HepG2 (cell line): Measurements from ENCODE around the gene DNAI2. TPM values are rescaled to one million over a fixed set of nuclear protein-coding genes. Genes with fewer than 3 reads are reported as not detected.

Experiments used
- ATAC-seq: fragments of 200-7000 bp; cut with Tn5 transposase; 3 replicates; pipeline ENCODE4 v1.9.1; 2020; ENCODE audit warnings: mild to moderate bottlenecking, moderate library complexity
- BruUV-seq: library from RNA; stranded (reverse); fragments of 400-500 nt; replicated peaks from 2 replicates; lab custom pipeline; 2021; lab: Mats Ljungman, UMichigan
- CTCF ChIA-PET: fragments of 300-600 bp; formaldehyde crosslinking; extraction: SDS; loops from one replicate; lab custom pipeline; 2021; ENCODE audit warnings: low total read pairs, inconsistent platforms, low intra/inter-chr PET ratio; lab: Yijun Ruan, JAX
- POLR2A ChIA-PET: fragments of 350-600 bp; sonication (Branson Sonifier 250); formaldehyde crosslinking; loops from one replicate; lab custom pipeline; 2020; ENCODE audit warnings: antibody characterized with exemption, inconsistent platforms; lab: Yijun Ruan, JAX
- DNase-seq: peaks from one replicate; pipeline ENCODE4 v3.0.0-alpha.2; 2015; ENCODE audit warnings: low spot score
- FAIRE-seq: peaks from 3 replicates; lab custom pipeline; 2011; peaks lifted over from hg19 to GRCh38; lab: Jason Lieb, UNC
- H2AFZ ChIP-seq: one replicate; pipeline ENCODE4 v1.6.1; 2011; ENCODE audit warnings: low read length, inconsistent platforms
- H3K27ac ChIP-seq: fragments of 300-600 bp; 3 replicates; pipeline ENCODE4 v1.8.0; 2011; ENCODE audit warnings: mixed run types, mild to moderate bottlenecking, mixed read lengths, low read length, inconsistent platforms; ENCODE audit not compliant: insufficient read depth; ENCODE audit errors: extremely low read length
- H3K27me3 ChIP-seq, 2 experiments: fragments of 200-600 bp in 1 of 2; 2 replicates in 1 of 2; 3 replicates in 1 of 2; pipeline versions ENCODE4 v1.6.0 to v1.8.0; 2011; ENCODE audit warnings: low read length in 2 of 2, mild to moderate bottlenecking in 2 of 2, moderate library complexity in 2 of 2, inconsistent platforms in 1 of 2; ENCODE audit not compliant: insufficient read depth in 2 of 2, control insufficient read depth in 1 of 2
- H3K36me3 ChIP-seq, 2 experiments: fragments of 200-600 bp in 1 of 2; replicated peaks in 1 of 2; 2 replicates in 1 of 2; 3 replicates in 1 of 2; pipeline versions ENCODE4 v1.5.1 to v1.8.0; 2011; ENCODE audit warnings: low read length in 2 of 2, inconsistent platforms in 1 of 2; ENCODE audit not compliant: insufficient read depth in 2 of 2, control insufficient read depth in 1 of 2
- H3K4me1 ChIP-seq: 2 replicates; pipeline ENCODE4 v1.5.1; 2012; ENCODE audit warnings: low read length, inconsistent platforms; ENCODE audit not compliant: insufficient read depth
- H3K4me2 ChIP-seq: 2 replicates; pipeline ENCODE4 v1.6.0; 2011; ENCODE audit warnings: low read depth, low read length, inconsistent platforms
- H3K4me3 ChIP-seq, 3 experiments: fragments of 200-600 bp in 1 of 3; sonication (generic), shearing (Covaris generic) in 1 of 3; replicated peaks in 1 of 3; 2 replicates each; pipeline ENCODE4 v1.5.1; 2011 to 2016; ENCODE audit warnings: low read length in 3 of 3, inconsistent platforms in 2 of 3, low read depth in 2 of 3, mild to moderate bottlenecking in 2 of 3, control low read depth in 1 of 3, mixed read lengths in 1 of 3; ENCODE audit not compliant: insufficient read depth in 1 of 3
- H3K79me2 ChIP-seq: one replicate; pipeline ENCODE4 v1.6.1; 2011; ENCODE audit warnings: low read length, inconsistent platforms; ENCODE audit not compliant: insufficient read depth
- H3K9ac ChIP-seq: 2 replicates; pipeline ENCODE4 v1.6.0; 2011; ENCODE audit warnings: mild to moderate bottlenecking, low read depth, low read length, inconsistent platforms; ENCODE audit not compliant: insufficient read depth
- H3K9me3 ChIP-seq: 2 replicates; pipeline ENCODE4 v1.5.1; 2012; ENCODE audit warnings: mild to moderate bottlenecking, low read length
- H4K20me1 ChIP-seq: 2 replicates; pipeline ENCODE4 v1.6.0; 2011; ENCODE audit warnings: inconsistent platforms, mild to moderate bottlenecking, low read length, moderate library complexity; ENCODE audit not compliant: insufficient read depth
- AHR ChIP-seq: IDR thresholded peaks from 2 replicates; pipeline ENCODE4 v1.6.1; 2018; ENCODE audit warnings: missing genetic modification reagents, missing compliant biosample characterization
- KAT7 ChIP-seq: IDR thresholded peaks from 2 replicates; pipeline ENCODE4 v1.6.1; 2018; ENCODE audit warnings: borderline replicate concordance, missing compliant biosample characterization
- KDM2A ChIP-seq: sonication (generic); formaldehyde crosslinking; IDR thresholded peaks from 2 replicates; pipeline ENCODE4 v1.4.0; 2020; ENCODE audit warnings: low read depth, missing genetic modification reagents, borderline replicate concordance
- NR2F6 ChIP-seq, 2 experiments: IDR thresholded peaks; 2 replicates each; pipeline ENCODE4 v1.6.1; 2016; ENCODE audit warnings: antibody characterized with exemption in 1 of 2, mild to moderate bottlenecking in 1 of 2
- POLR2AphosphoS2 ChIP-seq: IDR thresholded peaks from 2 replicates; pipeline ENCODE4 v1.6.1; 2011; ENCODE audit warnings: low read depth, low read length, improper control_type of control experiment
- SRY ChIP-seq: sonication (generic); formaldehyde crosslinking; IDR thresholded peaks from 2 replicates; pipeline ENCODE4 v1.8.0; 2022; ENCODE audit warnings: mild to moderate bottlenecking, missing genetic modification reagents
- TERF1 ChIP-seq: sonication (generic); formaldehyde crosslinking; IDR thresholded peaks from 2 replicates; pipeline ENCODE4 v1.8.0; 2022; ENCODE audit warnings: mild to moderate bottlenecking, missing genetic modification reagents, moderate library complexity
- ZBTB38 ChIP-seq: sonication (generic); formaldehyde crosslinking; IDR thresholded peaks from 2 replicates; pipeline ENCODE4 v1.5.1; 2020; ENCODE audit warnings: mild to moderate bottlenecking, missing genetic modification reagents
- ZNF670 ChIP-seq: sonication (generic); formaldehyde crosslinking; IDR thresholded peaks from 2 replicates; pipeline ENCODE4 v1.8.0; 2022; ENCODE audit warnings: mild to moderate bottlenecking, missing genetic modification reagents, borderline replicate concordance
- ZNF678 ChIP-seq: sonication (generic); formaldehyde crosslinking; IDR thresholded peaks from 2 replicates; pipeline ENCODE4 v1.4.0; 2020; ENCODE audit warnings: mild to moderate bottlenecking, missing genetic modification reagents
- ZSCAN20 ChIP-seq: sonication (generic); formaldehyde crosslinking; IDR thresholded peaks from 2 replicates; pipeline ENCODE4 v1.4.0; 2020; ENCODE audit warnings: missing genetic modification reagents, mild to moderate bottlenecking, borderline replicate concordance
- WGBS: methylation state at CpG from one replicate; pipeline ENCODE4 v1.1.6; 2017; ENCODE audit warnings: low lambda C conversion rate; 5-methylcytosine and 5-hydroxymethylcytosine counted together
- in situ Hi-C: cut with HindIII; loops from 2 replicates; pipeline ENCODE4 v1.10.0; 2017; ENCODE audit warnings: low pct_unique_long_range_greater_than_20kb; ENCODE audit not compliant: extremely low pct_ligation_motif_present
- intact Hi-C: fragments of 100-400 bp; cut with micrococcal nuclease; formaldehyde crosslinking; loops from one replicate; pipeline ENCODE4 v1.10.0; 2022; ENCODE audit not compliant: unreplicated experiment
- polyA plus RNA-seq, 8 experiments: library from polyadenylated mRNA; depleted of rRNA in 3 of 8; stranded (reverse) in 7 of 8; unstranded in 1 of 8; fragments of >200 nt; fragmentation: Illumina TruSeq in 4 of 8; extraction: Trizol in 4 of 8; gene quantifications; 2 replicates each; pipeline versions ENCODE4 v1.2.1 to v1.2.3, GENCODE V29; 2011 to 2016; ENCODE audit warnings: low read depth in 4 of 8, missing spikeins in 1 of 8, mixed read lengths in 1 of 8; ENCODE audit not compliant: insufficient read depth in 1 of 8
- total RNA-seq, 5 experiments: library from RNA; depleted of rRNA; stranded (reverse); fragments of >200 nt; fragmentation: Illumina TruSeq; extraction: Trizol; gene quantifications; 2 replicates each; pipeline ENCODE4 v1.2.3, GENCODE V29; 2016; ENCODE audit warnings: low read depth in 1 of 5
- TF ChIP-seq, protein P1 (sequence below): sonication (generic); formaldehyde crosslinking; IDR thresholded peaks from 2 replicates; pipeline ENCODE4 v1.8.1; 2023; ENCODE audit warnings: mild to moderate bottlenecking, missing genetic modification reagents, borderline replicate concordance
- TF ChIP-seq, protein P2 (sequence below): sonication (generic); formaldehyde crosslinking; IDR thresholded peaks from 2 replicates; pipeline ENCODE4 v1.4.0; 2020; ENCODE audit warnings: missing genetic modification reagents

DNAI2 gene
- total and polyA plus RNA-seq, 2 of the 13 experiments (the other 11 are each of a cell fraction or from before 2014, with no cell fraction given), result not detected

DNA sequence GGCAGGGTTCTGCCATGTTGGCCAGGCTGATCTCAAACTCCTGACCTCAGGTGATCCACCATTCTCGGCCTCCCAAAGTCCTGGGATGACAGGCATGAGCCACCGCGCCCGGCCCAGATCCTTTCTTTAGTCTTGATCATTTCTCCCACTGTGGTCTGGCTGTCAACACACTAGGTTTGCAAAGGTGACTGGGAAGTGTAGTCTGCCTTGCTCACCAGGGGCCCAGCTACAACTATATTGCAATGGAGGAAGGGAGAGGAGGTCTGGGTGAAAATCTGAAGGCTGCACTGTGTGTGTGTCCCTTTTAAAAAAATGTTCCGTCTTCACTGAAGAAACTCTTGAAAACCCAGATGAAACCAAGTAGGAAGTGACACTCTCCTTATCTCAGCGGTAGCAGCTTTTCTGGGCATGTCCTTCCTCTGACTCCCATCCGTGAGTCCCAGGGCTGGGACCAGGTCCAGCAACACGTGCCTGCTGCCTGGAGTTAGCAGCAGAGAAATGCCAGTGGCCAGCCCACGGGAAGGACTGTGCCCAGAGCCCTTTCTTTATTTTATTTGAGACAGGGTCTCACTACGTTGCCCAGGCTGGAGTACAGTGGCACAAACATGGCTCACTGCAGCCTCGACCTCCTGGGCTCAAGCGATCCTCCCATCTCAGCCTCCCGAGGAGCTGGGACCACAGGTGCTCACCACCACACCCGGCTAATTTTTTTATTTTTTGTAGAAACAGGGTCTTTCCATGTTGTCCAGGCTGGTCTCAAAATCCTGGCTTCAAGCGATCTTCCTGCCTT, 34.1 kb downstream of the DNAI2 start:
- ChIA-PET CTCF (no interaction called here), POLR2A (no interaction called here)
- Histone ChIP-seq H3K9ac (no peak overlapping the region), H3K4me2 (no peak overlapping the region), H3K4me3 (no peak overlapping the region), H3K79me2 (no peaks in the 10 kb centered on the region), H3K36me3 (no peaks in the 10 kb centered on the region), H2AFZ (no peak overlapping the region), H3K27me3 (peaks cover 0 to 18% of the 10 kb centered on the region in 2 experiments; a peak in 2 of 5 replicates), H3K4me1 (no peaks in the 10 kb centered on the region), H3K27ac (no peak overlapping the region), H3K9me3 (peaks cover 17% of the 10 kb centered on the region), H4K20me1 (no peaks in the 10 kb centered on the region)
- WGBS, result 40% methylated on average over 15 of the region's 15 CpGs
- intact Hi-C loops (loop anchor here (10.0 kb wide), 1 partner anchor 187 kb away; no protein-coding TSS in a partner anchor), in situ Hi-C loops (no loop called here)
- ATAC-seq (no peak), DNase-seq (no peak), FAIRE-seq (no peak)
- TF ChIP-seq TERF1 (CRISPR knock-in tag), result no peak
- no TSS peak for BruUV-seq

- no peaks in the 10 kb centered on the region for H3K4me1 ChIP-seq
- no peaks in the 10 kb centered on the region for H4K20me1 ChIP-seq
- intact Hi-C loops, result loop anchor here (10.0 kb wide), 1 partner anchor 185 kb away; no protein-coding TSS in a partner anchor
- no peaks in the 10 kb centered on the region for H3K36me3 ChIP-seq
- no peak for FAIRE-seq
- no peak; the same call in 1 of the 3 replicates for ATAC-seq
- POLR2A ChIA-PET, result no interaction called here
- CTCF ChIA-PET, result no interaction called here
- H3K27ac ChIP-seq, result no peak overlapping the region
- in situ Hi-C loops, result no loop called here
- no peak overlapping the region for H2AFZ ChIP-seq
- DNase-seq, result no peak
- H3K9ac ChIP-seq, result no peak overlapping the region
- no peak overlapping the region for H3K4me3 ChIP-seq
- WGBS, result no CpG with 5 or more reads among the region's 12 CpGs
- H3K9me3 ChIP-seq, result peaks cover 18% of the 10 kb centered on the region
- no TSS peak for BruUV-seq
- H3K4me2 ChIP-seq, result no peak overlapping the region
- H3K79me2 ChIP-seq, result no peaks in the 10 kb centered on the region
- peaks cover 2 to 18% of the 10 kb centered on the region in 2 experiments; a peak in 2 of 5 replicates for H3K27me3 ChIP-seq
- TF ChIP-seq ZSCAN20 (CRISPR knock-in tag) (no peak), ZBTB38 (no peak), AHR (CRISPR knock-in tag) (no peak), ZNF678 (CRISPR knock-in tag) (no peak), NR2F6 (IDR thresholded peaks at IDR 0.05) (no peak), NR2F6 (CRISPR knock-in tag; IDR thresholded peaks at IDR 0.05) (no peak), POLR2AphosphoS2 (no peak), ZNF670 (CRISPR knock-in tag) (no peak), SRY (no peak), KDM2A (CRISPR knock-in tag) (no peak), KAT7 (CRISPR knock-in tag) (no peak)
- TF ChIP-seq, protein P1, sequence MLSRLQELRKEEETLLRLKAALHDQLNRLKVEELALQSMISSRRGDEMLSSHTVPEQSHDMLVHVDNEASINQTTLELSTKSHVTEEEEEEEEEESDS (CRISPR knock-in tag), result no peak
- TF ChIP-seq, protein P2, sequence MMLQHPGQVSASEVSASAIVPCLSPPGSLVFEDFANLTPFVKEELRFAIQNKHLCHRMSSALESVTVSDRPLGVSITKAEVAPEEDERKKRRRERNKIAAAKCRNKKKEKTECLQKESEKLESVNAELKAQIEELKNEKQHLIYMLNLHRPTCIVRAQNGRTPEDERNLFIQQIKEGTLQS, result no peak
Measured at GRCh38 chr17:74309902-74310301, 35.9 kb downstream of the DNAI2 start.
